ENCODE results near the gene IRF6. TPM values are rescaled to one million over a fixed set of nuclear protein-coding genes. Genes with fewer than 3 reads are reported as not detected.

The IRF6 gene
- total RNA-seq, 1 experiment from 2014 or later = 35.2 TPM

GRCh38 chr1:209769971-209770370 is 36.0 kb downstream of the IRF6 start:
- no peaks in the 10 kb centered on the region for H3K36me3 ChIP-seq (ENCODE audit: control insufficient read depth in 1 of 2, insufficient read depth in 2 of 2, low read length in 2 of 2)
- H3K4me2 ChIP-seq (ENCODE audit: low read length) = no peak overlapping the region
- no peaks in the 10 kb centered on the region for H3K4me1 ChIP-seq (ENCODE audit: control insufficient read depth in 1 of 2, insufficient read depth in 2 of 2, low read length in 2 of 2)
- no peaks in the 10 kb centered on the region for H4K20me1 ChIP-seq (ENCODE audit: insufficient read depth)
- no peaks in the 10 kb centered on the region for H3K79me2 ChIP-seq (ENCODE audit: insufficient read depth, low read length)
- CTCF ChIA-PET = no interaction called here
- H3K9ac ChIP-seq (ENCODE audit: low read length) = no peak overlapping the region
- H3K27me3 ChIP-seq (ENCODE audit: insufficient read depth, low read length) = no peaks in the 10 kb centered on the region
- DNase-seq (ENCODE audit: low read depth, low spot score) (no peak), ATAC-seq (no peak)
- no peak overlapping the region for H3K27ac ChIP-seq (ENCODE audit: low read depth, low read length)
- no peak for TF ChIP-seq RAD21 (IDR thresholded peaks at IDR 0.05; ENCODE audit: low read depth)
- TF ChIP-seq FOSL1 (IDR thresholded peaks at IDR 0.05; ENCODE audit: low read depth) = no peak
- no peak for TF ChIP-seq POLR2AphosphoS5 (IDR thresholded peaks at IDR 0.05; ENCODE audit: low read depth, low read length)
- TF ChIP-seq ZNF274 (IDR thresholded peaks at IDR 0.05; ENCODE audit: low read depth, low read length) = no peak
- no peak for TF ChIP-seq SRF (IDR thresholded peaks at IDR 0.05; ENCODE audit: low read depth)
- TF ChIP-seq SP1 (IDR thresholded peaks at IDR 0.05; ENCODE audit: low read depth) = no peak
- TF ChIP-seq ZFX (IDR thresholded peaks at IDR 0.05) = no peak
- no peak for TF ChIP-seq ATF3 (IDR thresholded peaks at IDR 0.05)
- TF ChIP-seq SIN3A (IDR thresholded peaks at IDR 0.05; ENCODE audit: low read depth) = no peak
- no peak for TF ChIP-seq CEBPB (IDR thresholded peaks at IDR 0.05; ENCODE audit: low read depth)
- no peaks in the 10 kb centered on the region for H3K9me2 ChIP-seq (ENCODE audit: insufficient read depth)
- no peak overlapping the region for H3K4me3 ChIP-seq (replicated peaks in 1 of 2; ENCODE audit: low read depth in 1 of 2, low read length in 2 of 2)
- RAD21 ChIA-PET (ENCODE audit: low non-redundant PET in 1 of 2, low total read pairs in 2 of 2, uncharacterized antibody in 2 of 2, unreplicated experiment in 2 of 2) = no interaction called here
- intact Hi-C loops (cut with micrococcal nuclease) = no loop called here
- no peak overlapping the region for H2AFZ ChIP-seq (ENCODE audit: low read depth, low read length, poor library complexity, severe bottlenecking)
- no peaks in the 10 kb centered on the region; a peak in 1 of 4 replicates for H3K9me3 ChIP-seq (ENCODE audit: control insufficient read depth in 1 of 2, insufficient read depth in 1 of 2, low read depth in 1 of 2, low read length in 2 of 2)
- POLR2A ChIA-PET = no interaction called here
- BruUV-seq (replicated peaks) = no TSS peak

- TF ChIP-seq EZH2phosphoT487 (IDR thresholded peaks at IDR 0.05; ENCODE audit: borderline replicate concordance) = no peak
- TF ChIP-seq FOSL1 (IDR thresholded peaks at IDR 0.05; ENCODE audit: low read depth) = no peak
- no peak for TF ChIP-seq SRF (IDR thresholded peaks at IDR 0.05; ENCODE audit: low read depth)
- no peak for TF ChIP-seq SP1 (IDR thresholded peaks at IDR 0.05; ENCODE audit: low read depth)
- TF ChIP-seq SIN3A (IDR thresholded peaks at IDR 0.05; ENCODE audit: low read depth) = no peak
- TF ChIP-seq MAX (IDR thresholded peaks at IDR 0.05) = no peak
- TF ChIP-seq EZH2 (IDR thresholded peaks at IDR 0.05) = no peak
- no peak for TF ChIP-seq CEBPB (IDR thresholded peaks at IDR 0.05; ENCODE audit: low read depth)
- ATAC-seq (no peak), DNase-seq (ENCODE audit: low read depth, low spot score) (no peak)
- no TSS peak for BruUV-seq (replicated peaks)
- intact Hi-C loops (cut with micrococcal nuclease) = no loop called here
- H3K9ac ChIP-seq (ENCODE audit: low read length) = no peak overlapping the region
- no peaks in the 10 kb centered on the region for H3K4me1 ChIP-seq (ENCODE audit: control insufficient read depth in 1 of 2, insufficient read depth in 2 of 2, low read length in 2 of 2)
- ChIA-PET POLR2A (no interaction called here), CTCF (no interaction called here), RAD21 (ENCODE audit: low non-redundant PET in 1 of 2, low total read pairs in 2 of 2, uncharacterized antibody in 2 of 2, unreplicated experiment in 2 of 2) (no interaction called here)
- H3K9me2 ChIP-seq (ENCODE audit: insufficient read depth) = no peaks in the 10 kb centered on the region
- no peak overlapping the region for H3K4me3 ChIP-seq (replicated peaks in 1 of 2; ENCODE audit: low read depth in 1 of 2, low read length in 2 of 2)
- no peak overlapping the region for H2AFZ ChIP-seq (ENCODE audit: low read depth, low read length, poor library complexity, severe bottlenecking)
- H3K4me2 ChIP-seq (ENCODE audit: low read length) = no peak overlapping the region
- no peaks in the 10 kb centered on the region for H3K36me3 ChIP-seq (ENCODE audit: control insufficient read depth in 1 of 2, insufficient read depth in 2 of 2, low read length in 2 of 2)
- no peaks in the 10 kb centered on the region for H3K79me2 ChIP-seq (ENCODE audit: insufficient read depth, low read length)
- no peaks in the 10 kb centered on the region; a peak in 1 of 4 replicates for H3K9me3 ChIP-seq (ENCODE audit: control insufficient read depth in 1 of 2, insufficient read depth in 1 of 2, low read depth in 1 of 2, low read length in 2 of 2)
- no peaks in the 10 kb centered on the region for H3K27me3 ChIP-seq (ENCODE audit: insufficient read depth, low read length)
- no peak overlapping the region for H3K27ac ChIP-seq (ENCODE audit: low read depth, low read length)
- H4K20me1 ChIP-seq (ENCODE audit: insufficient read depth) = no peaks in the 10 kb centered on the region
Observed at GRCh38 chr1:209769171-209769904, 36.6 kb downstream of the IRF6 start.
